ENCODE results near the gene ADARB1. TPM values are rescaled to one million over a fixed set of nuclear protein-coding genes. Genes with fewer than 3 reads are reported as not detected.

ADARB1 gene
- total RNA-seq, 1 donor = 11.8 TPM

DNA sequence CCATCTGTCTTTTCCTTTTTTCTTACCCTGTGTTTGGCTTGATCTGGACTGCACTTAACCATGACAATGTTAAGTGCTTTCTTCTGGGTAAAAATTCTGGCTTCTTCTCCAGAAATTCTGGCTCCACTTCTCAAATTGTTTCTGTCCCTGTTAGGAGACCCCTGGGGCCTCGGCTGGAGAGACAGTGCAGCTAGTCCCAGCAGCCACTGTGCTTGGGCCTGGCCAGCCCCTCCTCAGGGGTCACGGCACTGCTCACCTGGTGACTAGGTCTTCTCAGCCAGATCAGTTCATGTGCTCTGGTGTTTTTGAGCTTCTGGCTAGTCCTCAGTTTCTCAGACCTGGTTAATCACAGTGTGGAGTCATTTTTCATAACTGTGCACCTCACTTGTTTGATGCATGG, 72.4 kb downstream of the ADARB1 start:
- DNase-seq (ENCODE audit: low read depth in 2 of 3, low spot score in 2 of 3) = no peak

DNA sequence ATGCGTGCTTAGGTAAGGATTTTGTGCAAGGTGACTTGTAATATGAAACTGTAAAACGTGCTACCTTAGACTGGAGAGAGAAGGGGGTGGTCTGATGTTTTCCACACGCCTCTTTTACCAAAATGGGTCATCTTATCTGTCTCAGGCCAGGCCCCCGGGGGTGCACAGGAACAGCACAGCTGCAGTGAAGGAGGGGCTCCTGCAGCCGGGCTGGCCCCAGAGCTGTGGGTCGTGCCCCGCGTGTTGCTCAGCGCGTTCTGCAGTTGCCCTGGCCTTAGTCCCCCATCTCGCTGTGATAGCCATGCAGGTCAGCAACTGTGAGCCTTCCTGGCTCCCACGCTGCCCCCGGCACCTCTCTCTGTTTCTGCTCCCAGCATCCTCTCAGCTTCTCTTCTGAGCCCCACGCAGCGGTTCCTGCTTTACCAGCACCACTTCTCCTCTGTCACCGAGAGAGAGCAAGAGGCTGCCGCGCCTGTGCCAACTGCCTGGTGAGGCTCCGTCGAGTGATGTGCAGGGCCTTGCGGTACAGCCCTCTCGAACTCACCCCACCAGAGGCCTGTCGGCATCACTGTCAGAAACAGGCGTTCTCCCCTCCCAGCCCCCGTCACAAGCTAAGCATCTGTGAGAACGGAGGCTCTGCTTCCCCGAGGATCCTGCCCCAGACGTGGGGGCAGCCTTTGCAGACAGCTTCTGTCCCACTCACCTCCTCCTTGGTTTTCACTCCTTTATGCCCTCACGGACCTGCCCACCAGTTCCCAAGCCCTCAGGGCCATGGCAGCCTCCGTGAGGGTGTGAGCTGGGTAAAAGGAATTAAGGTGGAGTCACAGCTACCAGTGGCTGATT, 73.3 kb downstream of the ADARB1 start:
- no peak for DNase-seq (ENCODE audit: low read depth in 2 of 3, low spot score in 2 of 3)

DNA sequence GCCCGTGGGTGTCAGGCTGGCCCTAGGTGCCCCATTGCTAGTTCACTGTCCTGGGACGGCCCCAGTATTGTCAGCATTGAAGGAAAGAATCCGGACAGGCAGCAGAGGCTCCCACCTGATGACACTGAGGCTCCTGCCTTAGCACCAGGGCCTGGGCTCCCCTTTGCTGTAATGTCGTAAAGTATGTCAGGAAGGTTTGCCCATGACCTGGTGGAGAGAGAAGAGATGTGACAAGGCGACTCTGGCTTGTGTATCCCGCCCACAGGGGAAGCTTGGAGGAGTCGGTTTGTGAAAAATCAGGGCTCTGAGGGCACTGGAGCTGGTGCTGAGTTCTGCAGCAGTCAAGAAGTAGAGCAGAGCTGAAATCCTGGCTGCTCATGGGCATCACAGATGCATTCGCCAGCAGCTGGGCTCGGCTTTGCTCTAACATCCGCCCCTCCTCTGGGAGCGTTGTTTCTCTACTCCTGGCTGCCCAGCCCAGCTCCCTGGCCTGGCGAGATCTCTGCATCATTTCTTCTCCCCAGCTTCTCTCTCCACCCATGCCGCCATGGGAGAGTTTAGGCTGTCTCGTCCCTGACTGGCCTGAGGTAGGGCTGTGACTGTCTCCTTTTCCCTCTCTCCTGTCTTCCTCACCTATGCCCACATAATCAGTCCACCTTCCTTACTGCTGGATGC, 74.1 kb downstream of the ADARB1 start:
- DNase-seq (ENCODE audit: low read depth in 2 of 3, low spot score in 2 of 3) = no peak

DNA sequence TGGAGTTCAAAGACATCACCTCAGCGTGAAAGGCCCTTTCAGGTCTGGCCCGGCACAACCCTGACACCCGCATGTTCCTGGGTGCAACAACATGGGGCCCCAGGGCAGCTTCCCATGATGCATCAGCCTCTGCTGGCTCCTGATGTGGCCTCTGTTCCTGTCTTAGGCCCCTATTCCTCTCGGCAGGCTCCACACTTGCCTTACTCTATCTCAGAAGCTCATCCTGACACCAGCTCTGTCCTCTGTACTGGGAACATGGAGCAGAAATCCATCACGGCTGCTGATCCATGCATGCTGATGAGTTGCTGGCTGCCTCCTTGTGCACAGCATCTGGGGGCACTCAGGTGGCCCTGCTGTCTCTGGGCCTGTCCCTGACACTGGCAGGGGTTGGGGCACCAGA, 74.6 kb downstream of the ADARB1 start:
- DNase-seq (ENCODE audit: low read depth in 2 of 3, low spot score in 2 of 3) = no peak

DNA sequence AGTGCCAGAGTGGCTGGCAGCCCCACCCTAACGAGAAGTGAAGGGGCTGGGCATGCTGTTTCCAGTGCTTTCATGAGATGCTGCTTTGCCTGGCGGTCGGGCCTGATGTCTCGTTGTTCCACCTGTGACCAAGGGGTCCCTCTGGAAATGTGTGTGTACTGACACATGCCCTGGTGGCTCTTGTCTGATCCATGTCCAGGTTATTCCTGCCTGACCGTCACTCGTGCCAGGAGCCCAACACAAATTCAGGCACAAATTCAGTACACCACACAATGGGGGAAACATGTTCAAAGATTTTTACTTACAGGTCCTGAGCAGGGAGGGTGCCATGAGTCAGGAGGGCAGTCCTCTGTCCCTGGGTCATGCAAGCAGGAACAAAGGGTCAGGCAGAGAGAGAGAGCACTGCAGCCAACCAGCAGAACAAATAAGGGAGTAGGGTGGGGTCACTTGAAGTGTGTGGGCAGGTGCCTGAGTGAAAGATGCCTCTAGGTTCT, 76.3 kb downstream of the ADARB1 start:
- DNase-seq (ENCODE audit: low read depth in 2 of 3, low spot score in 2 of 3) = no peak

DNA sequence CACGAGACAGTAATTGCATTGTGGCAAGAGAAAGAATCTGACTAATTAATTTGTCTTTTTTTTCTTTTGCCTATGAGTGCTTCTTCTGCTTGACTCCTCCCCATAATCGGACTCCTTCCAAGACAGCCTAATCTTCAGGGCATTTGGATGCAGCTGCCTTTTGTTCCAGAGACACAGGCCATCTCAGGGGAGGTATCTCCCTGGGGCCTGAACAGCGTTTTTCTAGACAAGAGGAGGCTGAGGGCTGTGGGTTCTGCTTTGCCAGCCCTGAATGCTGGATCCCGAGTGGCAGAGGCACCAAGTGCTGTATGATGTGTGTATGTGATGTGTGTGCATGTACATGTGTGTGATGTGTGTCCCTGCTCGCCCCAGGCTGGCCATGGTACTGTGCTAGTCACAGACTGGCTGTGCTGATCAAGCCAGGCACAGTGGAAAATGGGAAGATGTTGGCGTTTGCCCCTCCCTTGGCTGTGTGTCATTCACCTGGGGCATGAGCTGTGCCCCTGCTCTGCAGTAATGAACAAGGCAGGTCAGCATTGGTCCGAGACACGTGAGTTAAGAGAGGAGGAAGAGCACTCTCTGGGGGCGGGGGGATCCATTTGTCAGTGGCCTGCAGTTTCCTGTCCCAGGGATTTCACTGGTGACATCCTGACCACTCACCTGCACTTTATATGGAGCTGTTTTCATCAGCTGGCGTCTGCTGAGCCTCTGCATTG, 77.2 kb downstream of the ADARB1 start:
- DNase-seq (ENCODE audit: low read depth in 2 of 3, low spot score in 2 of 3) = no peak

DNA sequence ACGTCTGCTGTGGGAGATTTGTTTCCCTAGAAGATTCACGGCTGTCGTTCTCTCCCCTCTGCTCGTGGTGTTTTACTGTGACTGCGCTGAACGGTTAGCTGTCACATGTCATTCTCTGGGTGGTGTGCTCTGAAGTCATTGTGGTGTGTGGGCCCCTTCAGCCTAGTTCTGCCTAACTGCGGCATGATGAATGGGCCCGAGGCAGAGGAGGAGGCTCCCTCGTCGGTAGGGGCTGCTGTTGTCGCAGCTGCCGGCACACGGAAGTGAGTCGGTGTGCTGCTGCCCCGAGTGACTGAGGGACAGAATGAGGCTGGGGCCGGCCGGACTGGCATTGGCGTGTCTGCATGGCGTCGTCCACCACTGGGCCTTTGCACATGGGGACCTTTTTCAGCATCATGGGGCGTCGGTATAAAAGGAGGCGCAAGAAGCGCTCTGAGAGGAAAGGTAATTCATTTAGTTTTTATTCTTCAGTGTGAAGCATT, 77.9 kb downstream of the ADARB1 start:
- peak; percentile 34 to 94 (median 88) for DNase-seq (ENCODE audit: low read depth in 2 of 3, low spot score in 2 of 3)

DNA sequence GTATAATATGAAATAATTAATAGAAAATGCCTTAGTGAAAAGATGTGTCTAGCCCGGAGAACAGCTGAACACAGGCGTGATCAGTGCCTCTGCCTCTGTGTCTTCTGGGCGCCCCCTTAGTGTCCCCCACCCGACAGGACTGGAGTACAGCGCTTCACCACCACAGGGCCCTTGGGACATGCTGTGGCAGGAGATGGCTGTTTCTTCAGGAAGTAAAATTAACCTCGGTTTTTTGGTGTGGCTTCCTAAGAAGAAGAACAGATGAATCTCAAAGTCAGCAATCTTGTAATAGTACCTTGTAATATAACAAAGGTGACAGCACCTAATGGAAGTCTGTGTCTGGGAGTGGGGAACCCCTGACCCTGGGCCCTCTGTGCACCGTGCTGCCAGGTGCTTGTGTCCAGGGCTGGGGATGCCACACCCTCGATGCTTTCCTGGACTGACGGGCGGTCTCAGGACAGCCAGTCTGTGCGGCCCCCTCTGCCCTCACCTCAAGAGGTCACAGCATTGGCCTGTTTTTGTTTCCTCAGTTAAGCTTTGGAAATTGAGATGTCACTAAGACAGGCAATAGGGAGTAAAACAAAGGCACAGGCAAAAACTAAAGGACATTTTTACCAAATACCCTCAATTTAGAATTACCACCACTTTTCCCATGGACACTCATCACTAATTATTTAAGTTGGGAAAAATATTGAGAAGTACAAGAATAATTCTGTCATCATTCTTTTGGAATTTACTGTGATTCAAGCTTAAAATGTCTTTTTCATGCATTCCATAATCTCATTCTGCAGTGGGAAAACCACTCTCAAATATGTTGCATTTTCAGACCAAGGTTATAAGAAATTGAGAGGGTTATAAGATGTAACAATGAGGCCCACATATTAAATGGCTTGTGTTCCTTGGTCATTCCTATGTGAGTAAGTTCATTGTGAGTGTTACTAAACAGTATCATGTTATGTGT, 79.3 kb downstream of the ADARB1 start:
- DNase-seq (ENCODE audit: low read depth in 2 of 3, low spot score in 2 of 3) = peak in 1 of 3 donors; percentile 32

DNA sequence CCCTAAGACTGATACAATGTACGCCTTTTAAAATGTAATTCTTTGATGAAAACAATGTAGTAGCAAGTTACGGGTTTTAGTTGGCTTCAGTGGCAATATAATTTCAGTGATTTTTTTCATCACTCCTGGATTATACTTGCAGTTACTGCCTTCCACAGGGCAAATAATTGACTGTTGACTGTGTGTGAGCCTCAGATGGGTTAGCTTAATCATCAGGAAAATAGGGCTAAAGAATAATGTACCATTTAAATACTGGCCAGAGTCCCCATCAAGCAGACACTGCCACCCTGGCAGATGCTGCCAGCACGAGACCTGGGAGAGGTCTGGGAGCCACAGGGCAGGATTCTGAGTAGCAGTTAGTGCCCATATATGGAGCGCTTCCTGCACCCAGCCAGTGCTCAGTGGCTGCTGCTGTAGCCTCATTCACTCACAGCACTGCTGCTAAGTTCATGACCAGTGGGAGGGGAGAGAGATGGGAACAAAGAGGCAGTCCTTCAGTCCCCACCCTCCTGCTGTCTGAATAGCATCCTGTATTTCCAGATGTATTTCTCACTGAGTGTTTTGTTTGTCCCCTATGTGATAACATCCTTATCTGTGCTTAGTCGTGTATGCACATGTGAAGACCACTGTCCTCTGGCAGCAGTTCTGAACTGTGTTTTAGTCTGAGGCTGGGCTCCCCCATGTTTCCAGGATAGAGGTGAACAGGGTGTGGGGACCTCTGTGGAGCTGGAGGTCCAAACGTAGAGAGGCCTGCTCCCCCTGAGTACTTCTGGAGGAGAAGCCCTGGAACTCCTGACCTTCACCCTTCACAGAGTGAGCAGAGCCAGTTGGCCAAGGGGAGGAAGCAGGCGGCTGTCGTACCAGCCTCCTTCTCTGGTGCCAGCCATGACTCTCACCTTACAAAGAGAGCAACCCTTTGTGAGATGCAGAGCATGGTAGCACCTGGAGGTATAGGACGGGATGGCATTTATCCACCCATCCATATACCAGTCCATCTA, 80.4 kb downstream of the ADARB1 start:
- no peak for DNase-seq (ENCODE audit: low read depth in 2 of 3, low spot score in 2 of 3)

DNA sequence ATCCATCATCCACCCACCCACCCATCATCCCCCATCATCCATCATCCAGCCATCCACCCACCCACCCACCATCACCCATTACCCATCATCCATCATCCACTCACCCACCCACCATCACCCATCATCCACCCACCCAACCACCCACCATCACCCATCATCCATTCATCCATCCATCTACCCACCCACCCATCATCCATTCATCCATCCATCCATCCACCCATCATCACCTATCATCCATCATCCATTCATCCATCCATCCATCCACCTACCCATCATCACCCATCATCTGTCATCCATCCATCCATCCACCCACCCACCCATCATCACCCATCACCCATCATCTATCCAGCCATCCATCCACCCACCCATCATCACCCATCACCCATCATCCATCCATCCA, 81.5 kb downstream of the ADARB1 start:
- no peak for DNase-seq (ENCODE audit: low read depth in 2 of 3, low spot score in 2 of 3)

DNA sequence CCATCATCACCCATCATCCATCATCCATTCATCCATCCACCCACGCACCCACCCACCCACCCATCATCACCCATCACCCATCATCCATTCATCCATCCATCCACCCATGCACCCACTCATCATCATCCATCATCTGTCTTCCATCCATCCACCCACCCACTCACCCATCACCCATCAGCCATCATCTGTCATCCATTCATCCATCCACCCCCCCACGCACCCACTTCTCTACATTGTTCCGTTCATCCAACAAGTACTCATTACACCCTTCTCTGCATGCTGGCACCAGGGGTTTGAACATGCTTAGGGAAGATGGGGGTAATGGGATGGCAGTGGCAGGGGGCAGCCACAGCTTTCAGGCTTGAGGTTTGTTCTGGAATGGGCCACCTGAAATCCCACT, 82.1 kb downstream of the ADARB1 start:
- DNase-seq (ENCODE audit: low read depth in 2 of 3, low spot score in 2 of 3) = no peak

DNA sequence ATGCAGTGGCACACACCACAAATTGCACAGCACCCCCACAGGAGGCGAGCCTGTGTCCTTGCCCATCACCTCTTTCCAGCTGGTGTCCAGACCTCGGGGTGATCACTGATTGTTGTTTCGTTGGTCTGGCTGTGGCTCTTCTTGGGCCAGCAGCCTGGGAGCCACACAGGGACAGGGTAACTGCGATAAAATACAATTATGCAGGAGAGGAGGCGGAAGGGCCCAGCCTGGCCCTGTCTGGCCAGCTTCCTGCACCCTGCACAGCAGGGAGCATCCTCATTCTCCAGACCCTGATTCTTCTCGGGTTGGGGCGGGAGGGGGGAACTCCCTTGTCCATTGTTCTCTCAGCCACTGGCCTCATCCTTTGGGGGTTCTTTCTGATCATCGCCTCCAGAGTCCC, 83.6 kb downstream of the ADARB1 start:
- no peak for DNase-seq (ENCODE audit: low read depth in 2 of 3, low spot score in 2 of 3)

DNA sequence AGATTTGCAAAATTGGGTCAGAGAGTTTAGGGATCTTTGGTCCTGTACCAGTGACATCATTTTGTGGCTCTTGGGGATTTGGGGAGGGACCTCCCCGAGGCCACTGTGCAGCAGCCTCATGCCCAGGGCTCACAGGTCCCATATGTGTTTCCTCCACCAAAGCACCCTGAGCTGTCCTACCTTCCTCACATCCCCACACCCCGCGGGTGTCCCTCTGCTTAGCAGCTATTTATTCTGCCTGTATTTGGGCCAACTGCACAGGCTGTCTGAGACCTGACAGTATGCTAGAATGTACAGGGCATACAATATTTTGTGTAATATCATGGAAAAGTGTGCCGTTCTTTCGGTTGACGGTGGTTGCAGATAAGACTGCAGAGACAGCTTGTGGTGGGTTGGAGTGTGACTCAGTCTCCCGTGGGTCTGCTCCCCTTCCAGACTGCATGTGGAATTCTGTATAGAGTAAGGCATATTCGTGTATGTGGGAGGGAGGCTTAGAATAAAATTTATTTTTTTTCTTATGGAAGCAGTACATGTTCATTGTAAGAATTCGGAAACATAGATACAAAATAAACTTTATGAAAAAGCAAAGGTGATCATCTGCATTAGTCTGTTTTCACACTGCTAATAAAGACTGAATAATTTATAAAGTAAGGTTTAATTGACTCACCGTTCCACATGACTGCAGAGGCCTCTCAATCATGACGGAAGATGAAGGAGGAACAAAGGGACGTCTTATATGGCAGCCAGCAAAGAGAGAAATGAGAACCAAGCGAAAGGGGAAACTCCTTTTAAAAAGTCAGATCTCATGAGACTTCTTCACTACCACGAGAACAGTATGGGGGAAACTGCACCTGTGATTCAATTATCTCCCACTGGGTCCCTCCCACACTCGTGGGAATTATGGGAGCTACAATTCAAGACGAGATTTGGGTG, 84.4 kb downstream of the ADARB1 start:
- no peak for DNase-seq (ENCODE audit: low read depth in 2 of 3, low spot score in 2 of 3)

DNA sequence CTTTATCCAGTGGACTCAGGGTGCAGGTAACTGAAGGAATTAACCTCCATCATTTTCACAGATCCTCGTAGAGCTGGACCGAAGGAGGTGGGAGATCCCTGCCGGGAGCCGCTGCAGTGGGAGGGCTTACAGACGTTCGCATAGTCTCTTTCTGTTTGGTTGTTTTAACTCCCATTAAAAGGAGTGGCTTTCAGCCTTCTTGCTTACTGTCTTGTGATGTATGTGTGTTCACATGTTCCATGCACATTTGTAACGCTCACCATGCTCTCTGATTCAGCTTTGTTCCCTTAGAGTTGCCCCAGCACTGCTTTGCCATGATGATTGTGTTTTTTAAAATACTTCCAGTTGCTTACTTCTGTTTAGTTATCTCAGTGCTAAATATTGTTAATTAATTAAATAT, 85.8 kb downstream of the ADARB1 start:
- DNase-seq (ENCODE audit: low read depth in 2 of 3, low spot score in 2 of 3) = no peak

DNA sequence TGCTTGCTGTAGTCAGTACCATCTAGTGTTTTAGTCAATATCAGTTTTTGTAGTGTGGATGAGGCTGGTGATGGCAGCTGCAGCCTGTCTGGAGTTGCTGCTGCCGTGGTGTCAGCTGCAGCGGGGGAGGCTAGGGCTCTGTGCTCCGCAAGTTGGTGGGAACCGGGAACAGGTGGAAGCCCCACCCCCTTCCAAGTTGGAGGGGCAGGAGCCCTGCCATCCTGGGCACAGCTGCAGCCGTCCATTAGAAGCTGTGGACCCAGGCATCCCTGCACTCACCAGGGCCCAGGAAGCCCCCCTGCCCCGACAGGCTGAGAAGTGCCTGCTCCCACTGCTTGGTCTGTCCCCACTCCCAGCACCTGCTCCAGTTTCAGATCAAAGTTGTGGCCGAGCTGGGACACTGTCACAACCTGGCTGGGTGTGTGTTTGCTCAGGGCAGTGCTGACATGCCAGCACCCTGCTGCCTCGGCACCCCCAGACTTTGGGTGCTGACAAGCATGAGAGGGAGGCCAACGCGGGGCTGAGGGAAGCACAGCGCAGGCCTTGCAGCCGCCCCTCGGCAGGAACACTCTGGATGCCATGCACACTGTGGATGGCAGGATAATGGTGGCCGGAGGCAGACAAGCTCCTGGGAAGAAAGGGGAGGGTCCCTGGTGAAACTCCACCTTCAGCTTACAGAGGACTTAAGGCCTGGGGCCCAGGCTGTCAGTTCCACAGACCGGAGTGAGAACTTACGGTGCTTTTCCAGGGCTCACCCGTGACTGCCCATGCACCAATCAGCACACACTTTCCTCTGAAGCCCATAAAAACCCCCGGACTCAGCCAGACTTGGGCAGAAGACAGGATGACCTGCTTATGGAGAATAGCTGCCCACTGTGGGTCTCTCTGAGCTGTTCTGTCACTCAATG, 86.9 kb downstream of the ADARB1 start:
- DNase-seq (ENCODE audit: low read depth in 2 of 3, low spot score in 2 of 3) = no peak

DNA sequence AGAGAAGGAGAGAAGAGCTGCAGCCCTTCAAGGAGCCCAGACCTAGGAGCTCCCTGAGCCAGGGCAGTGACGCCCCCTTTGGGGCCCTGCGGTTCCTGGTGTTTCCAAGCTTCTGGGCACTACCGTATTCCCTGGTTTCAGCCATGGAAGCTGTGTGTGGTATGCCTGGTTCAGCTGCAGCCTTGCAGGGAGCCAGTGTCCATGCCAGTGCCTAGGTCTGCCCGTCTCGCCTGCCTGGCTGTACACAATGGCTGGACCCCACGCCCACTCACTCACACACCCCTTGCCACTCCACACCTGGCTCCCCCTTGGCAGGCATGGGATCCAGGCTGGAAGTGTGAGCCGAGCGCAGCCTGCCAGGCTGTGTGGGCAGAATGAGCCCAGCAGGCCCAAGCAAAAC, 87.7 kb downstream of the ADARB1 start:
- DNase-seq (ENCODE audit: low read depth in 2 of 3, low spot score in 2 of 3) = no peak

DNA sequence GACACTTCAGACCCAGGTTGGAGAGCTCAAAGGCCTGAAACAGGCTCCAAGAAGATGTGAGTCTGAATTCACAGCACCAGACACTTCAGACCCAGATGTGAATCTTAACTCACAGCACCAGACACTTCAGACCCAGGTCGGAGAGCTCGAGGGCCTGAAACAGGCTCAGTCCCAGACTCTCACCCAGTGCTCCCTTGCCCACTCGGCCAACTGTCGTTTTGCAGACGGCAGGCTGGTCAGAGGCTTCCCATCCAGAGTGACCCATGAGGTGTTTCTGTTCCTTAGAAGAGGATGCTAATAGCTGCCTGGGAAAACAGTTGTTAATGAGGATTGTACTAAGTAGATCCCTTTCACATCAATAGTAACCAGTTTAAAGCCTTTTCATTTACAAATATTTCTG, 88.4 kb downstream of the ADARB1 start:
- no peak for DNase-seq (ENCODE audit: low read depth in 2 of 3, low spot score in 2 of 3)

All from hematopoietic multipotent progenitor cell (in vitro differentiated cells).